ENCODE results near the gene ACP7.
A peak's percentile ranks its signal among the peaks of the same experiment; 100 is the strongest.
"Not testable (repeated sequence)": the region's sequence is repeated elsewhere in the genome, so short reads cannot be mapped to it uniquely, and the experiment has no call there.

The ACP7 gene

DNA sequence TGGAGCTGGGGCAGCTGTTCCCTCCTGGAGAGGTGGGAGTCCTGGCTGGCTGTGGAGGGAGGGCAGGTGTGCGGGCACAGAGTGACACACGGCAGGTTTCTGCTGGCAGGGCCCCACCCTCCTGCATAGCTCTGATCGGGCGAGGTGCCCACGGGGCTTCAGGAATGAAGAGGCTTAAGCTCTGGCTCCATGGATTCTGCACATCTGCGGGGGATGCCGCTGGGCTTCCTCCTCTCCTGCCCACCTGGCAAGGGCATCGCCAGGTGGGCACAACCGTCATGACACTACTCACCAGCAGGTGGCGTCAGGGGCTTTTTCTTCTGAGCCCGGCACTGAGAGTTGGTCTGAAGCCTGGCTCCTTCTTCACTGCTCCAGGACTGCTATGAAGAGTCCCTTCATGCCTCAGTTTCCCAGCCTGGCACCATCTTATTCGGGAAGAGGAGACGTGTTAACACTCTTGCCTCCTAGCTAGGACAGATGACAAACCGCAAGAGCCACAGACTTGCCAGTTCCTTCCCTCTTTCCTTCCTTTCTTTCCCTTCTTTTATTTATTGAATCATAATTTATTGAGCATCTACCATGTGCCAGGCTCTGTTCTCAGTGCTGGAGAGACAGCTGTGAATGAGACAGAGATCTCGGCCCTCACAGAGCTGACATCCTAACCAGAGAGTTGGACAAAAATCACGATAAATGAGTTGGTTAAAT, 26.2 kb downstream of the ACP7 start:
- peak; percentile 12 for DNase-seq

DNA sequence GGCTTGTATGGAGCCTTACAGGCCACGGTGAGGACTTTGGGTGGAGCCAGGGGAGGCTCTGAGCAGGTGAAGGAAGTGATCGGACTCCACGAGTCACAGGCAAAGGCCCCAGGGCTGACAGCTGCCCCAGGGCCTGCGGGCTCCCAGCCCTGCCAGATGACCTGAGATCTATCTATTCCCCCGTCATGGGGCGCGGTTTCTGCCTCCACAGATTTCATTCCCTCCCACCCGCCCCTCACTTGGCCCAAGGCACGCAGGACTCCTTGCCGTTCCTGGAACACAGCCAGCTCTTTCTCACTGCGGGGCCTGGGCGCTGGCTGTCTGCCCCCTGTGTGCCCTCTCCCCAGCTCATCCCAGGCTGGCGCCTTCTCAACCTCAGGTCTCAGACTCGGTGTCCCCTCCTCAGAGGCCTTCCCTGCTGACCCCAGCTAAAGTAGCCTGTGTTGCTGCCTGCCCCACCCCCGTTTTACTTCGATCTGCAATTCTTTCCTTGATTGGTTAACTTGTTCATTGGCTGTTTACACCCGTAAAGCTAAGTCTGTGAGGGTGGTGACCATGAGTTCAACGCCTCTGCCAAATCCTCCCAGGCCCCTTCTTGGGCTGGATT, 27.5 kb downstream of the ACP7 start:
- no peak for DNase-seq

- no peak for DNase-seq
These were observed 28.2 kb downstream of the ACP7 start for GRCh38 chr19:39112338-39112890.

DNA sequence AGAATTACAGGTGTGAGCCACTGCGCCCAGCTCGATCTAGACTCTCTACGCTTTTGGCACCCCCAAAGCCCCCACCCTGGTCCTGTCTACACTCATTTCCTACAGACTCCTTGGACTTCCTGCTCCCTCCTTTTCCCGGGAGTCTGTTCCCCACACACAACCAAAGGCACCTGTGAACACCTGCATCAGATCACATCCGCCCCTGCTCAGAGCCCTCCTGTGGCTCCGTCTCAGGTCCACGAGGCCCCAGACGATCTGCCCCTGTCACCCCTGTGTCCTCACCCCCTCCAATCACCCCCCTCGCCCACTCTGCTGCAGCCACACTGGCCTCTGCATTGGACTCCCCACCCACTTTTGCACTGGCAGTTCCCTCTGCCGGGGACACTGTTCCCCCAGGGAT, 29.0 kb downstream of the ACP7 start:
- DNase-seq, result no peak

- no peak for DNase-seq
These were observed 31.1 kb downstream of the ACP7 start for GRCh38 chr19:39115105-39115847.

- not testable (repeated sequence) for DNase-seq
These were observed 32.9 kb downstream of the ACP7 start for GRCh38 chr19:39117023-39117422.

DNA sequence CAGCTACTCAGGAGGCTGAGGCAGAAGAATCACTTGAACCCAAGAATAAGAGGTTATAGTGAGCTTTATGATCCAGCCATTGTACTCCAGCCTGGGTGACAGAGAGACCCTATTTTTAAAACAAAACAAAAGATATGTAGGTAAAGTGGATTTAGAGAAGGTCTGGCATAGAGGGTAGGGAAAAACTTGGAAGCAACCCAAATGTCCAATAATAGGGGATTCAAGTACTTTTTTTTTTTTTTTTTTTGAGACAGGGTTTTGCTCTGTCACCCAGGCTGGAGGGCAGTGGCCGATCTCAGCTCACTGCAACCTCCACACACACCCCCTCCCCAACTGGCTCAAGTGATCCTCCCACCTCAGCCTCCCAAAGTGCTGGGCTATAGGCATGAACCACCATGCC, 35.7 kb downstream of the ACP7 start:
- no peak for DNase-seq

DNA sequence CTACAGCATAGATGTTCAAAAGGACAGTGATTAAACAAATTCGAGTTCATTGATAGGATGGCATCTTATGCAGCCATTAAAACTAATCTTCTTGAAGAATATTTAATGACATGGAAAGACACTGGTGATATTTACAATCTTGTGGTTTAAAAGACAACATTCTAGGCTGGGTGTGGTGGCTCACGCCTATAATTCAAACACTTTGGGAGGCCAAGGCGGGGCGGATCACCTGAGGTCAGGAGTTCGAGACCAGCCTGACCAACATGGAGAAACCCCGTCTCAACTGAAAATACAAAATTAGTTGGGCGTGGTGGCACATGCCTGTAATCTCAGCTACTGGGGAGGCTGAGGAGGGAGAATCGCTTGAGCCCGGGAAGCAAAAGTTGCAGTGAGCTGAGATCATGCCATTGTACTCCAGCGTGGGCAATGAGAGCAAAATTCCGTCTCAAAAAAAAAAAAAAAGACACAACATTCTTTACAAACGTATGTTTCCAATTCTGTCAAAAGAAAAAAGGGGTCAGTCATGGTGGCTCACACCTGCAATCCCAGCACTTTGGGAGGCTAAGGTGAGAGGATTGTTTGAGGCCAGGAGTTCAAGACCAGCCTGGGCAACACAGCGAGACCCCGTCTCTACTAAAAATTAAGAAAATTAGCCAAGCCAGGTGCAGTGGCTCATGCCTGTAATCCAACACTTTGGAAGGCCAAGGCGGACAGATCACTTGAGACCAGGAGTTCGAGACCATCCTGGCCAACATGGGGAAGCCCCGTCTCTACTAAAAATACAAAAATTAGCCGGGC, 39.0 kb downstream of the ACP7 start:
- DNase-seq, result no peak

DNA sequence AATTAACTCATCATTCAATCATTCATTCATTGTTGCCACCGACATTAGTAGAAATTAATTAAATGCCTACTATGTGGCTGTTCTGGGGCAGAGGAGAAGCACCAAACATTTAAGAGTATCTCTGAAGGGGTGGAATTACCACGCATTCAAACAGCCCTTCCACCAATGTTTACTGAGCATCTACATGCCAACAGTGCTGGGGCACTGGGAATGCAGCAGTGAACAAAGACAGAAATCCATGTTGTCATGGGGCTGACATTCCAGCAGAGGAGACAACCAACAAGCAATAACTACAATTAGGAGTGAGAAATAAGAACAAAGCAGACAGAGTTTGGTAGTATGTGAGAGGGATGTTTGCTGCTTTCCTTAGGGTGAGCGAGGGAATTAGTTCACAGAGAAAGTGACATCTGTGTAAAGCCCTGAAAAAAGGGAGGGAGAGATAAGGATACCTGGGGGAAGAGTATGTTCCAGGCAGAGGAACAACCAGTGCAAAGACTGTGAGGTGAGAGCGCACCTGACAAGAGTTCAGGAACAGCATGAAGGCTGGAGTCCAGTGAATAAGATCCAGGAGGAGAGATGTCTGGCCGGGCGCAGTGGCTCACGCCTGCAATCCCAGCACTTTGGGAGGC, 40.1 kb downstream of the ACP7 start:
- DNase-seq, result no peak

DNA sequence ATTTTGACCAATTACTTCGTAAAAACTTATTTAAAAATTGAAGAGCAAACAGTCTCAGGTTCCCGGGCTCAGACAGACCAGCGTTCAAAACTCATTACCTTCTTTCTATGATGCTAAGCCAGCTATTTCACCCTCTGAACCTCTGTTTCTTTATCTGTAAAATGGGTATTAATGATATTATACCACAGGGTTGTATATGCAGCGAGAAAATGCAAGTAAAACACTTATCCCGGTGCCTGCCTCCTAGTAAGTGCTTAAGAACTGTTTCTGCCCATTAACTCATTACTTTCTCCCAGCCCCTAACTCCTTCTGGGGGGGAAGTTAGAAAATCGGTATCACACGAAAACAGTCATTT, 41.0 kb downstream of the ACP7 start:
- no peak for DNase-seq

- DNase-seq, result peak; percentile 97
These were observed 41.6 kb downstream of the ACP7 start, which contains the start of gene PAK4 for GRCh38 chr19:39125554-39126311. TSS of gene PAK4 (plus strand) at chr19:39125786. CDS start at chr19:39169554, 43,768 bp downstream.

DNA sequence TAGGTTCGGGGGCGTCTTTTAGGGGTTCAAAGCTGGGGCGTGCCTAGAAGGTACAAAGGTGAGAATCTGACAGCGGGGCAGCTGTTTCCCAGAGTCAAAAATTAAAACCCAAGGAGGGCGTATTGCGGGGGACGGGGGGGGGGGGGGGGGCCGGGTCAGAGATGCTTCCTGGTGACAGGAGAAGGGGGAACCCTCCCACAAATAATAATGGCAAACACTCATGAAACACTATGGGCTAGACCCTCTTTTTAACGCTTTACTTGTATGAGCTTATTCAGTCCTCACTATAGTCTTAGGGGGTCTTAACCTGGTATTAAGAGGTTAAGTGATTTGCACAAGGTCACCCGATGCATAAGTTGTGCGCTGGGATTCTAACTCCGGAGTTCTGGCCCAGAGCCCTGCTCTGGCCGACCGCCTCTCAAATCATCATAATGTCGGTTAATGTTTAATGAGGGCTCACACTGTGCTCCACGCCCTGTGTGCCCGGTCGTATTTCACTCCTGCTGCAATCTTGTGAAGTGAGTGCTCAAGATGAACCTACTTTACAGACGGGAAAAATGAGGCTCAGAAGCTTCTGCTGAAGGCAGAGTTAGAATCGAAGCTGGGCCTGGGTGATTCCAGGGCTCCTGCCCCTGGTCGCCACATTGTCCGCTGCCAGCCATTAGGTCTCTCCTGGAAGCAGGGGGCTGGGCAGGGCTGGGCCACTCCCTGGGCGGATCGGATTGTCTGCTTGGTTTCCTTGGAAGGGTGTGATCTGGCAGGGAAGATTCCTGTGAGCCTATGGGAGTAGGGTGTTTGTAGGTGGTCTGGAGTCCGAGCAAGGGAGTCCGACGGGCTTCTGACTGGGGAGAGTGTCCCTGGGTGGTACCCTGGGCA, 42.4 kb downstream of the ACP7 start:
- DNase-seq, result no peak

GRCh38 chr19:39127812-39128515, 43.8 kb downstream of the ACP7 start:
- DNase-seq, result no peak

DNA sequence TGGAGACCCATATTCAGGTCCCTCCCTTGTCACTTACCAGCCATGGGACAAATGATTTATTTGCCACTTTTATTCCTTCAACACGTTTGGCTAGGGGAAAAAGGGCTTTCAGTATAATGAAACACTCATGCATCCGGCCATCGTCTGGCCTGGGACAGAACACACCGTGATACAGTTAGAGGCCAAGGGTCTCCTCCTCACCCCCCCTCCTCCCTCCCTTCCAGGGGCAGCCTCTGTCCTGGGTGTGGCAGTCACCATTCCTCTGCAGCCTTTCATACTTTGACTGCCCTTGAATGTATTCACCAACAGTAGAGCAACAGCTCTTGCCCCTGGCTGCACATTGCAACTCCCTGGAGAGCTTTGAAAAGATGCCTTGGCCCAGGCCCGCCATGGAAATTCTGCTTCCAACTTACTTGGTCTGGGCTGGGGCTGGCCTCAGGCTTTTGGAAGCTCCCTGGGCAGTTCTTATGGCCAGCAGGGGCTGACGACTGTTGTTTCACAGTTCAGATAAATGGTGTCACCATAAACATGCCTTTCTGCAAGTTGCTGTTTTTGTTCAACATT, 44.4 kb downstream of the ACP7 start:
- no peak for DNase-seq

DNA sequence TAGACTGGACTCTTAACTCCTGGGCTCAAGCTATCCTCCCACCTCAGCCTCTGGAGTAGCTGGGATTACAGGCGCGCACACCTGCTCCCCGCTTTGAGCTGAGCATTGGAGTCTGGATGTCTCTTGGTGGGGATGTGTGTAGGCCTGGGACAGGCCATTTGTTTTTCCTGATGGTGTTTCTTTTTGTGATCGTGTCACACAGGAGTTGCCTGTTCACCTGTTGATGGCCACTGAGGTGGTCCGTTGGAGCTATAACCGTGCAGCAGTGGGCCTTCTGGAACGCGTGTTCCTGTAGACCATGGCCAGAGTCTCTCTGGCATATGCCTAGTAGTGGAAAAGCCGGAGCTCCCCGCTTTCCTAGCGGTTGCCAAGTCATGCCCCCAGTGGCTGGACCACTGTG, 44.9 kb downstream of the ACP7 start:
- no peak for DNase-seq

DNA sequence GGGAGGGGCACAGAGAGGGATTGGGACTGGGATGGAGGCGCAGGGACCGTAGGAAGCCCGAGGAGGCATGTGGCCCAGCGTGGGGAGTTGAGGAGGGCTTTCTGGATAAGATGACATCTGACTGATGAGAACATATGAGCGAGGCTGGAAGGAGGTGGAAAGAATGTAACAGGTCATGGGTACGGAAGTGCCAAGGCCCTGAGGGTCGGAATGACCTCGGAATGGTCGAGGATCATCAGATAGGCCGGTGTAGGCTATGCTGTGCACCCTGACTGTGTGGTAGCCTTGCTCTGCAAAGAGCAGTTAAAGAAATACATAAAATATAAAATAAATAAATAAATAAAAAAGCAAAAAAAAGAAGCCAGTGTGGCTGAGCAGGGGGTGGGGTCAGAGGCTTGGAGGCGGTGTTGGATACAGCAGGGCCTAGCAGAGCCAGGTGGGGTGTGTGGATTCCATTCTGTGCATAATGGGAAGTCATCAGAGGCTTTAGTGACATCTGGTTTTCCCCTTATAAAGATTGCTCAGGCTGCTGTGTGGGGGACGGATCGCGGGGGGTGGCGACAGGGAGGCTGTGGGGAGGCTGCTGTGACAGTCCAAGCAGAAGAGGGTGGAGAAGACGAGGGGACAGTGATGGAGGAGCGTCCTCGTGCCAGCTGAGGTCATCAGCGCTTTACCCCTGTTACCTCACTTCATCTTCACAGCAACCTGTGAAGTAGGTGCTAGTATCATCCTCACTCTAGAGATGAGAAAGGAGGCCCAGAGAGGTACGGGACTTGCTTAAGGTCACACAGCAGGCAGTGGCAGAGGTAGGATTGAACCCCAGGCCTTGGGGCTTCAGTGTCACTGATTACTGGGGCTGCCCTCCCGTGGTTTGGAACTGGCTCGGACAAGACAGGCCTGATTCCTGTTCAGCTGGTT, 46.4 kb downstream of the ACP7 start:
- DNase-seq, result no peak

DNA sequence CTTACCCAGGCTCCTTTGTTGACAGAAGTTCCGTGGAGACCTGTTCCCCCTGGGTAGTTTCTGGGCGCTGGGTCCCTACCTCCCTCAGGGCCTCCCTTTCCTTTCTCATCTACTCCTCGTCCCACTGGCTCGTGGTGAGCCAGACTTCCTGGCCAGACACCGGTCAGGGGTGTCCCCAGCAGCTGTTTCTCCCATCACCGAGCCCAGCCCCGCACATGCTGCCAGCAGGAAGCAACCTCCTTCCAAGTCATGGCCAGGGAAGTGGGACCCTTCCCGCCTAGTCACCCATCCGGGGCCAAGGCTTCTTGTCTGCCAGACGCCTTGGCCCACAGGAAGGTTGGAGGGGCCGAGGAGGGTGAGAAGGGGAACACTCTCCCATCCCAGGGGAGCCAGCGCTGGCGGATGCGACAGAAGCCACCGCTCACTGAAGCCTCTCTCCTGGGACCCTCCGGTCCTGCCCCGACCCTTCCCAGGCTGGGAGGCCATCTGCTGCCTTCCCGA, 47.1 kb downstream of the ACP7 start:
- DNase-seq, result no peak

GRCh38 chr19:39132344-39132969, 48.3 kb downstream of the ACP7 start:
- no peak for DNase-seq

Measured in NCI-H774 (cell line).